Measurements from ENCODE around the gene SH3D19.

SH3D19 gene

GRCh38 chr4:151192556-151193235 lies 132.7 kb downstream of the SH3D19 start:
- TF ChIP-seq CTCF (IDR thresholded peaks at IDR 0.05): no peak

- TF ChIP-seq CTCF (IDR thresholded peaks at IDR 0.05): no peak
These were observed 140.6 kb downstream of the SH3D19 start for GRCh38 chr4:151184523-151185458.

- no peak for TF ChIP-seq CTCF (IDR thresholded peaks at IDR 0.05)
These were observed 142.9 kb downstream of the SH3D19 start for GRCh38 chr4:151182455-151182996.

GRCh38 chr4:151176685-151177084 lies 148.7 kb downstream of the SH3D19 start:
- no peak for TF ChIP-seq CTCF (IDR thresholded peaks at IDR 0.05)

- TF ChIP-seq CTCF (IDR thresholded peaks at IDR 0.05): no peak
These were observed 149.4 kb downstream of the SH3D19 start for GRCh38 chr4:151175754-151176631.

GRCh38 chr4:151175233-151175632 lies 150.2 kb downstream of the SH3D19 start:
- no peak for TF ChIP-seq CTCF (IDR thresholded peaks at IDR 0.05)

GRCh38 chr4:151174784-151175183 lies 150.6 kb downstream of the SH3D19 start:
- no peak for TF ChIP-seq CTCF (IDR thresholded peaks at IDR 0.05)
